Right kidney (tissue), 9 donors: ENCODE results near the gene APOD.
"Not testable (repeated sequence)": the region's sequence is repeated elsewhere in the genome, so short reads cannot be mapped to it uniquely, and the experiment has no call there.

Experiments used
- DNase-seq: peaks from one replicate; pipeline ENCODE4 v3.0.0-alpha.2; 2016
- long read RNA-seq, 8 donors: transcript quantifications; one replicate each; lab custom pipeline, GENCODE V29; 2026

The APOD gene
- long read RNA-seq, donor 1, partial matches to known transcripts, result 43 of 44 reads
- long read RNA-seq, donor 1, other reads (novel, unspliced or antisense), result 0 of 44 reads
- long read RNA-seq, donor 2, partial matches to known transcripts, result 0 of 2 reads
- long read RNA-seq, donor 2, other reads (novel, unspliced or antisense), result 0 of 2 reads
- long read RNA-seq, donor 3, result 0 reads
- long read RNA-seq, donor 4, partial matches to known transcripts, result 16 of 16 reads
- long read RNA-seq, donor 4, other reads (novel, unspliced or antisense), result 0 of 16 reads
- long read RNA-seq, donor 5, partial matches to known transcripts, result 0 of 2 reads
- long read RNA-seq, donor 5, other reads (novel, unspliced or antisense), result 0 of 2 reads
- long read RNA-seq, donor 6, partial matches to known transcripts, result 29 of 30 reads
- long read RNA-seq, donor 6, other reads (novel, unspliced or antisense), result 0 of 30 reads
- long read RNA-seq, donor 7, partial matches to known transcripts, result 0 of 2 reads
- long read RNA-seq, donor 7, other reads (novel, unspliced or antisense), result 0 of 2 reads
- long read RNA-seq, donor 8, partial matches to known transcripts, result 0 of 3 reads
- long read RNA-seq, donor 8, other reads (novel, unspliced or antisense), result 0 of 3 reads

DNA sequence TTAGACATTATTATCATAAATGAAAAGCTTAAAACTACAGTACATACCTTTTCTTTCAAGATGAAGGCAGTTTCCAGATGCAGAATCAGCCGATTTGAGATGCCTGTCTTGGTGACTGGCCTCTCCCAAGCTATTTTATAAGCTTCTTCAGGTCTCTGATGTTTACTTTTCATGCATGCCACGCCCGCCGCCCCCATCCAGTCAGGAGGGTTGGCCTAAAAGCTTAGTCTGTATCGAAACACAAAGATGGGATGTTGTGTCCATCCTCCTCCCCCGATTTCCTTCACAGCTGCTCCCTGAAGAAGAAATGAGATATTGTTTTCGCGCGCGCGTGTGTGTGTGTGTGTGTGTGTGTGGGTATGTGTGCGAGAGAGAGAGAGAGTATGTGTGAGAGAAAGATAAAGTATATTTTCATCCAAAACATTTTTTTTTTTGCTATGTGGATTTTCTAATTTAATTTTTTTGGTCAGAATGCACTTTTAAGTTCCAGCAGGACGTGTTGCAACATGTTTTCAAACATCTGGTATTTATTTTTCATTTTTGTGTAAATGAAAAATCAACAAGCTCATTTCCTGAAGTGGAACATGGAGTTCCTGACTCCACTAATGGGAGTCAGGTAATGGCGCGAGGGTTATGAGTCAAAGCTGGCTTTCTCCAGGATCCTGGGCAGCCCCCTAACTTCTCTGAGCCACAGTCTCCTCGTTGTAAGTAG is at the start of gene APOD:
Gene APOD, minus strand, starts transcription at position 110 of the 712 bp plus-strand sequence. CDS start 4,479 bp downstream, outside the sequence.
- DNase-seq, result peak; percentile 37

DNA sequence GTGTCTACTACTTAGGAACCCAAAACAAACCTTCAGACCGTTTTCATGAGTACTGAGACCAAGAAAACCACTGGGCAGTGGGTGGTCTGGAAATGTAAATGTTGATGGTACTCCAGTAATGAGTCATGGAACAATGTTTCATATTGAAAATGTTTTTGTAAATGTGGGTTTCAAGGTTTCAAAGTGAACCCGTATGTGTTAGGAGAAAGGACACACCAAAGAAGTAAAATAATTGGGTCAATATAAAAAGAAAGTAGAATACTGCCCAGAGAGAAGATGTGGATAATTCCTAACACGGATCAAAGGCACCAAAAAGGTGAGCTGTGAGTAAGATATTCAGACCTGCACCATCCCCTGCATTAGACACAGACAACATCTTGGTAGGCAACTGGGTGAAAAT is 49.6 kb upstream of the APOD start:
- DNase-seq, result not testable (repeated sequence)

DNA sequence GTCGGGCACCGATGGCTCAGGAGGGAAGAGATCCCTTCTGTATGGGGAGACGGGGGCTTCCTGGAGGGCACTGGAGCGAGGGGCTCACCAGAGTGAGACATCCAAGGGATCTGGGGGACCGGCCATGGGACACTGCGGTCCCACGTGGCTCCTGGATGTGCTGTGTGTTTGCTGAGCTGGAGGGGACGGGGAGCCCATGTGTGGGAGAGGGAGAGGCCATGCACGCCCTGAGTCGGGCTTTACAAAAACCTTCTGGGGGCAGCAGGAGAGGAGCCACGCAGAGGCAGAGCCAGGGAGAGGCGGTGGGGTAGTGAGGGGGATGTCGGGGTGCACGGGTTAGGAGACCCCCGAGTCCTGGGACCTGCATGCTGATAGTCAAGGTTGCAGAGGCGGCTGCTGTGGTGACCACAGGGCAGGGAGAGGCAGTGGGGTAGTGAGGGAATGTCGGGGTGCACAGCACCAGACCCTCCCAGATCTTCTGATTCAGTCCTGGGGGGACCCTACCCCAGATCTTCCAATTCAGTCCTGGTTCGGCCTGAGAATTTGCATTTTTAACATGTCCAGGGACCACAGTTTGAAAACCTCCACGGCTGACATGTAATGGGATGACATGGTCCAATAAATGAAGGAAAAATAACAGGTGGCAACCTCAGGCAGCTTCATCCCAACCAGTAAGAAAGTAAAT is 48.9 kb upstream of the APOD start:
- not testable (repeated sequence) for DNase-seq

GRCh38 chr3:195632046-195632445 is 48.3 kb upstream of the APOD start:
- DNase-seq, result not testable (repeated sequence)

DNA sequence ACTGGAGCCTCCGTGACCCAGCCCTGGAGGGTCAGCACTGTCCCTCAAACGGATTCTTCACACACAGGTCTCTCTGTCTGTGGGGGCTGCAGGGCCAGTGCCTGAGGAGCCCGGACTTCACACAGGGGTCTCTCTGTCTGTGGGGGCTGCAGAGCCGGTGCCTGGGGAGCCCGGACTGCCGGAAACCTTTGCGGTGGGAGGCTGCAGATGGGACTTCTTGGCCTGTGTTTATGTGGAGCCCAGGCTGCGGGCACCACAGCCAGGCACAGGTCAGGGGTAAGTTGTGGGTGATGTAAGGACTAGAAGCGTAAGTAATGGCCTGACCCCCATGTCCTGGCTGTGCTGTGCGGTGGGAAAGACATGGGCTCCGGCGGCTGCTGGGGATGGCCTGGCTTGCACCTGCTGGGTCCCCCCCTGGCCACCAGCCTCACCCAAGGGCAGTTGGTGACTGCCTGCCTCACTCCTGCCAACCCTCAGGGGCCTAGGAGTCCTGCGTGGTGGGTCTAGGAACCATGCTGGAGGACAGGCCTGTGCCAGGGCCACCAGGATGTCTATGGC is 47.3 kb upstream of the APOD start:
- DNase-seq, result not testable (repeated sequence)

GRCh38 chr3:195630086-195630917 is 46.6 kb upstream of the APOD start:
- not testable (repeated sequence) for DNase-seq

- DNase-seq, result not testable (repeated sequence)
These were observed 45.9 kb upstream of the APOD start for GRCh38 chr3:195629682-195630081.

DNA sequence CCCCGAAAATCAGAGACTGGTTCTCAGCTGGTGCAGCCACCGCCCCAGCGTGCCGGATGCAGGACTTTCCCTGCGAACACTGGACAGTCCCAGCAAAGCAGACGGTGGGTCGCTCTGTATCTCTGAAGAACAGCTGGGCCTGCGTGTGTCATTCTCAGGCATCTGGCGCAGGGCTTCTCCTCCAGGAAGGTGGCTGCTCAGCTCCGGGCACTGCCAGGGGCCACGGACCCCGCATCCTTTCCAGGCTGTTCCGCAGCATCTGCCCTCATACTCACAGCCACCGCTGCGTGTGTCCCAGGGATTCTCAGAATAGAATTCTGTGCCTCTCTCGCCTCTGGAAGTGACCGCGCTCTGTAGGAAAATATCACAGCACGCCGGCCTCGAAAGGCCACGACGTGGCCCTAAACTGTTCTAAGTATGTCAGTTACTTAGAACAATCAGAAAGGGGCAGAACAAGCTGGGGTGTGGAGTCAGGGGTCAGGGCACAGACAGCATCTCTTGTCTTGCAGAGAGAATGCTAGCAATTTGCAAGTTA is 44.7 kb upstream of the APOD start:
- not testable (repeated sequence) for DNase-seq

GRCh38 chr3:195627515-195628385 is 44.0 kb upstream of the APOD start:
- DNase-seq, result not testable (repeated sequence)

- DNase-seq, result not testable (repeated sequence)
These were observed 41.1 kb upstream of the APOD start for GRCh38 chr3:195624603-195625560.

DNA sequence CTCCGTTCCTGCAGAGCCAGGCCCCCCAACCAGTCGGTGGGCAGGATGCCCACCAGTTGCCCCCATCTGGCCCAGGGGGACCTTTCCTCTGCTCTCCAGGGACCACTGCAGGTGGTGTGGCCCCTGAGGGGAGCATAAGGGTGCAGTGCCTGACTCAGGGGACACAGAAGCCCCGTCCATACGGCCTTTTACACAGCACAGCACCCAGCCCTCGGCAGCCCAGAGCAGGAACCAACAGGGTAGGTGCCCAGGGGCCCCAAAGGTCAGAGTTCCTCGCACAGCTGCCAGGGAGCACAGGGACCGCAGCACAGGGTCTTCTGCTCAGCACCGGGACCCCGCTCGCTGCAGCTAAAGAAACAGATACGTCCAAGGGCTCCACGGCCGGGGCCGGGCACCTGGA is 40.4 kb upstream of the APOD start:
- not testable (repeated sequence) for DNase-seq

DNA sequence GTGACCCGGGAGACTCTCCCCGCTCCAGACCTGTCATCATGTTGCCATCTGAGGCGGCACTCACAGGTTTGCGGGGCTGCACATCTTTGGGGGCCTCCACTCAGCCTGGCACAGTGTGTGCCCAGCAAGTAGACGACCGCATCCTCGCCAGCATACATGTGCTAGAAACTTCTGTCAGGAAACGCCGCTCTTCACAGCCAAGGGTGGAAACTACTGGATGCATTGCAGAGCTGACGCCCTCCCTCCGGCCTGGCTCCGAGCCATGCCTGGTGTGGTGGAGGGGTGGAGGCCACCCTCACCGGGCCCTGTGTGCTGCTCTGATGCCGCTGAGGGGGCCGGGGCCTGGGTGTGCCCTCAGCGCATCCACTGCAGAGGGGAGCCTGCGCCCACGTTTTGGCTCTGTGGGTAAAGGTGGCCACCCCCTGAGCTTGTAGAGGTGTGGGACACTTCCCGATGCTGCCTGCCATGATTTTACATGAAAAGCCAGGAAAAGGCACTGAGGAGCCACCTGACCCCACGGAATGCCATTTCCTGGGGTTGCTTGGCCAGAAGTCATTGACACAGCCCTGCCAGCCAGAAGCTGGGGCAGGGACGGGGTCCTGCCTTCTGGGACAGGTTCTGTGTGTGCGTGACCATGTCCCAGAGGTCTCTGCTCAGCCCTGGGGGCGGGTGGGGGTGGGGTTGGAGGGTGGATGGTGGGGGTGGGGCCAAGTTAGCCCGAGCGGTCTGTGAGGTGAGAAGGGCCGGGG is 39.7 kb upstream of the APOD start:
- not testable (repeated sequence) for DNase-seq

GRCh38 chr3:195622523-195623170 is 38.9 kb upstream of the APOD start:
- DNase-seq, result not testable (repeated sequence)

DNA sequence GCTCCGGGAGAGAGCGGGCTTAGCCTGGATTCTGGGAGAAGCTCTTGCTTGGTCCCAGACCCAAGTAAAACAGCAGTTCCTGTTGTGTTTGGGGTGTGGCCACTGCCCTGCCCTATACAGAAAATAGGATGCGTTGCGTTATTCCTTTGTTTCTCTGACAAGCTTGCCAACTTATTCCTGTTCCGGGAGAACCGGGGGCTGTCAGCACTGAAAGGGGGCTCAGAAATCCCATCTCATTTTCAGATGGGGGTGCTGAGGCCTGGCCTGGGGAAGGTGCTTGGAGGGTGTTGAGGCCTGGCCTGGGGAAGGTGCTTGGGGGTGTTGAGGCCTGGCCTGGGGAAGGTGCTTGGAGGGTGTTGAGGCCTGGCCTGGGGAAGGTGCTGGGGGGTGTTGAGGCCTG is 38.3 kb upstream of the APOD start:
- DNase-seq, result not testable (repeated sequence)

GRCh38 chr3:195621095-195621494 is 37.4 kb upstream of the APOD start:
- not testable (repeated sequence) for DNase-seq

- not testable (repeated sequence) for DNase-seq
These were observed 36.7 kb upstream of the APOD start for GRCh38 chr3:195620476-195620875.
